Measurements from ENCODE around the gene PSMB3. TPM values are rescaled to one million over a fixed set of nuclear protein-coding genes. Genes with fewer than 3 reads are reported as not detected.

PSMB3 gene
- total RNA-seq, 1 experiment from 2014 or later, result 346 TPM

GRCh38 chr17:38709104-38709820 lies 43.3 kb upstream of the PSMB3 start:
- Histone ChIP-seq H3K9me2 (ENCODE audit: insufficient read depth) (no peaks in the 10 kb centered on the region), H3K4me2 (ENCODE audit: low read length) (no peak overlapping the region), H2AFZ (ENCODE audit: low read depth, low read length, poor library complexity, severe bottlenecking) (no peak overlapping the region), H3K9ac (ENCODE audit: low read length) (no peak overlapping the region), H3K27ac (ENCODE audit: low read depth, low read length) (no peak overlapping the region), H3K4me1 (ENCODE audit: control insufficient read depth in 1 of 2, insufficient read depth in 2 of 2, low read length in 2 of 2) (peaks cover 8 to 20% of the 10 kb centered on the region in 2 experiments; a peak in 3 of 4 replicates), H4K20me1 (ENCODE audit: insufficient read depth) (no peaks in the 10 kb centered on the region), H3K79me2 (ENCODE audit: insufficient read depth, low read length) (peaks cover 43% of the 10 kb centered on the region), H3K27me3 (ENCODE audit: insufficient read depth, low read length) (no peaks in the 10 kb centered on the region), H3K36me3 (ENCODE audit: control insufficient read depth in 1 of 2, insufficient read depth in 2 of 2, low read length in 2 of 2) (peaks cover 20 to 46% of the 10 kb centered on the region in 2 experiments; a peak in 3 of 4 replicates), H3K4me3 (replicated peaks in 1 of 2; ENCODE audit: low read depth in 1 of 2, low read length in 2 of 2) (no peak overlapping the region), H3K9me3 (ENCODE audit: control insufficient read depth in 1 of 2, insufficient read depth in 1 of 2, low read depth in 1 of 2, low read length in 2 of 2) (no peaks in the 10 kb centered on the region)
- TF ChIP-seq EZH2 (IDR thresholded peaks at IDR 0.05), result no peak
- no peak for TF ChIP-seq ZFX (IDR thresholded peaks at IDR 0.05)
- TF ChIP-seq SRF (IDR thresholded peaks at IDR 0.05; ENCODE audit: low read depth), result no peak
- no peak for TF ChIP-seq EZH2phosphoT487 (IDR thresholded peaks at IDR 0.05; ENCODE audit: borderline replicate concordance)
- no peak for TF ChIP-seq RAD21 (IDR thresholded peaks at IDR 0.05; ENCODE audit: low read depth)
- no peak for TF ChIP-seq YY1 (IDR thresholded peaks at IDR 0.05; ENCODE audit: extremely low read depth, insufficient replicate concordance, low read depth, low read length)
- TF ChIP-seq ATF3 (IDR thresholded peaks at IDR 0.05), result no peak
- TF ChIP-seq REST (IDR thresholded peaks at IDR 0.05; ENCODE audit: low read depth), result no peak
- RAD21 ChIA-PET (ENCODE audit: low non-redundant PET in 1 of 2, low total read pairs in 2 of 2, uncharacterized antibody in 2 of 2, unreplicated experiment in 2 of 2), result no interaction called here
- POLR2A ChIA-PET, result no interaction called here
- ATAC-seq (no peak), DNase-seq (ENCODE audit: low read depth, low spot score) (no peak)
- CTCF ChIA-PET, result no interaction called here
- no TSS peak for BruUV-seq (replicated peaks)
- intact Hi-C loops (cut with micrococcal nuclease), result no loop called here

Measured in HCT116 (cell line).